ENCODE results near the gene NOP10.

NOP10 gene

GRCh38 chr15:34330279-34330678, 12.7 kb downstream of the NOP10 start:
- DNase-seq: no peak

- DNase-seq: no peak
Measured at GRCh38 chr15:34329006-34329405, 13.9 kb downstream of the NOP10 start.

- DNase-seq: no peak
Measured at GRCh38 chr15:34327906-34328305, 15.0 kb downstream of the NOP10 start.

- DNase-seq: no peak
Measured at GRCh38 chr15:34325368-34325767, 17.6 kb downstream of the NOP10 start.

- DNase-seq: no peak
Measured at GRCh38 chr15:34324933-34325332, 18.0 kb downstream of the NOP10 start.

- no peak for DNase-seq
Measured at GRCh38 chr15:34323217-34323616, 19.7 kb downstream of the NOP10 start.

GRCh38 chr15:34318277-34319079, 24.5 kb downstream of the NOP10 start:
- DNase-seq: no peak

GRCh38 chr15:34314491-34315490, 28.1 kb downstream of the NOP10 start:
- no peak for DNase-seq

GRCh38 chr15:34311563-34311962, 31.4 kb downstream of the NOP10 start:
- no peak for DNase-seq

GRCh38 chr15:34304613-34305012, 38.3 kb downstream of the NOP10 start:
- no peak for DNase-seq

- no peak for DNase-seq
Measured at GRCh38 chr15:34301058-34301457, 41.9 kb downstream of the NOP10 start.

- DNase-seq: no peak
Measured at GRCh38 chr15:34297059-34297458, 45.9 kb downstream of the NOP10 start.

- DNase-seq: no peak
Measured at GRCh38 chr15:34292621-34293020, 50.3 kb downstream of the NOP10 start.
